ENCODE measurements around the gene TIMM9.

The TIMM9 gene

DNA sequence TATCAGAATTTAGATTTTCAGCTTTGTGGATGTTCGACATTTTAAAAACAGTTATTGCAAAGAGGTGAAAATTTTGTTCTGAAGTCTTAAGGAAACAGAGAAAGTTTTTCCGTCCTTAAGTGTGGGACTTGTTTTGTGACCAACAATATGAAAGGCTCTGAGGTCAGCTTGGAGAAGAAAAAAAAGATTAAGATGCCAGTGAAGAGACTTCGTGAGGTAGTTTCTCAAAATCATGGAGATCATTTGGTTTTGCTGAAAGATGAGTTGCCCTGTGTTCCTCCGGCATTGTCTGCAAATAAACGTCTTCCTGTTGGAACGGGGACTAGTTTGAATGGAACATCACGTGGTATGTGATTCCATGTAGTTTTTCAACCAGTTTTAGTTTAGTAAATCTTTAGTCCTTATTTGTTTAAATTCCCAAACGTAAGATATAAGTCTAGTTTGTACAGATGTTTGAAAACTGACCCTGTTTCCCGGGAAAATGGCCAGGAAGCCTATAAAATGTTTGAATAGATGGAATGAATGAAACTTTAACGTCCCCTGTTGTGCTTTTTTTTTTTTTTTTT, 870 bp upstream of the TIMM9 start:
- no peak for TF ChIP-seq CEBPB (IDR thresholded peaks at IDR 0.05)
- TF ChIP-seq, protein P1, sequence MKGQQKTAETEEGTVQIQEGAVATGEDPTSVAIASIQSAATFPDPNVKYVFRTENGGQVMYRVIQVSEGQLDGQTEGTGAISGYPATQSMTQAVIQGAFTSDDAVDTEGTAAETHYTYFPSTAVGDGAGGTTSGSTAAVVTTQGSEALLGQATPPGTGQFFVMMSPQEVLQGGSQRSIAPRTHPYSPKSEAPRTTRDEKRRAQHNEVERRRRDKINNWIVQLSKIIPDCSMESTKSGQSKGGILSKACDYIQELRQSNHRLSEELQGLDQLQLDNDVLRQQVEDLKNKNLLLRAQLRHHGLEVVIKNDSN (IDR thresholded peaks at IDR 0.05) = peak; percentile 82
- TF ChIP-seq, protein P2, sequence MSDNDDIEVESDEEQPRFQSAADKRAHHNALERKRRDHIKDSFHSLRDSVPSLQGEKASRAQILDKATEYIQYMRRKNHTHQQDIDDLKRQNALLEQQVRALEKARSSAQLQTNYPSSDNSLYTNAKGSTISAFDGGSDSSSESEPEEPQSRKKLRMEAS (IDR thresholded peaks at IDR 0.05) = peak; percentile 21; the same call in 1 of the 2 replicates
- TF ChIP-seq NFIC (IDR thresholded peaks at IDR 0.05) = no peak
- TF ChIP-seq EP300 (IDR thresholded peaks at IDR 0.05; ENCODE audit: borderline replicate concordance) = no peak

DNA sequence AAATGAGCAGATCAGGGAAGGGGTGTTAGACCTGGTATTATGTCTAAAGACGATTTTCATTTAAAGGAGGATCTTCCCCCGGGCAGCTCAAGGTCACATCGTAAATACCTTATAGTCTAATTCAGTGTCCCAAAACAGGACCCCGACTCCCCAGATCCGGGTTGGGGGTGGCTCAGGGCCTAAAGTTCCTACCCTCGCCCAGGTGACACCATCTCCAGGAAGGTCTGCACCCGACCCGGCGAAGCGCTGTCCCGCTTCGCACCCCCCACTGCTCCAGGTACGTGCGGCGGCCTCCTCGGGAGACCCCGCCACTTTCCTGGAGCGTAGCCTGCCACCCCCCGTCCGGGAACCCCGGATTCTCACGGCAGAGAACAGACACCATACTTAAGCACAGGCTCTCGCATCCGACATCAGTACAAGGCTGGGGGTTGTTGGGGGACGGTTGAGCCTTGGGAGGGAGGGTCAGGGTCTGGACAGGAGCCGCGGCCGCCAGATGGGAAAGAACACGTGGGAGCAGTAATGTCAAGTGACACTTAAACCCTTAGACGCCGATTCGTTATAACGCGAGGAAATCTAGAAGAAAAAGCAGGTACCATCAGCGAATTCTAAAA, 556 bp downstream of the TIMM9 start:
- TF ChIP-seq ZBTB7A (IDR thresholded peaks at IDR 0.05; ENCODE audit: low read depth) = no peak
- TF ChIP-seq CEBPB (IDR thresholded peaks at IDR 0.05) = no peak
- no peak for TF ChIP-seq NFIC (IDR thresholded peaks at IDR 0.05)
- no peak for TF ChIP-seq FOXM1 (IDR thresholded peaks at IDR 0.05; ENCODE audit: borderline replicate concordance, low read depth)
- TF ChIP-seq, protein P1 (IDR thresholded peaks at IDR 0.05) = peak; percentile 91
- no peak for TF ChIP-seq CREB1 (IDR thresholded peaks at IDR 0.05; ENCODE audit: low read depth)
- peak; percentile 23; the same call in 1 of the 2 replicates for TF ChIP-seq TCF12 (IDR thresholded peaks at IDR 0.05; ENCODE audit: low read depth)
- TF ChIP-seq, protein P2 (IDR thresholded peaks at IDR 0.05) = peak; percentile 92
- TF ChIP-seq EP300 (IDR thresholded peaks at IDR 0.05; ENCODE audit: borderline replicate concordance) = no peak
- TF ChIP-seq TEAD4 (IDR thresholded peaks at IDR 0.05) = no peak
- peak; percentile 83 for TF ChIP-seq TAF1 (IDR thresholded peaks at IDR 0.05; ENCODE audit: low read depth)
- TF ChIP-seq EGR1 (IDR thresholded peaks at IDR 0.05) = no peak
- TF ChIP-seq, protein P3, sequence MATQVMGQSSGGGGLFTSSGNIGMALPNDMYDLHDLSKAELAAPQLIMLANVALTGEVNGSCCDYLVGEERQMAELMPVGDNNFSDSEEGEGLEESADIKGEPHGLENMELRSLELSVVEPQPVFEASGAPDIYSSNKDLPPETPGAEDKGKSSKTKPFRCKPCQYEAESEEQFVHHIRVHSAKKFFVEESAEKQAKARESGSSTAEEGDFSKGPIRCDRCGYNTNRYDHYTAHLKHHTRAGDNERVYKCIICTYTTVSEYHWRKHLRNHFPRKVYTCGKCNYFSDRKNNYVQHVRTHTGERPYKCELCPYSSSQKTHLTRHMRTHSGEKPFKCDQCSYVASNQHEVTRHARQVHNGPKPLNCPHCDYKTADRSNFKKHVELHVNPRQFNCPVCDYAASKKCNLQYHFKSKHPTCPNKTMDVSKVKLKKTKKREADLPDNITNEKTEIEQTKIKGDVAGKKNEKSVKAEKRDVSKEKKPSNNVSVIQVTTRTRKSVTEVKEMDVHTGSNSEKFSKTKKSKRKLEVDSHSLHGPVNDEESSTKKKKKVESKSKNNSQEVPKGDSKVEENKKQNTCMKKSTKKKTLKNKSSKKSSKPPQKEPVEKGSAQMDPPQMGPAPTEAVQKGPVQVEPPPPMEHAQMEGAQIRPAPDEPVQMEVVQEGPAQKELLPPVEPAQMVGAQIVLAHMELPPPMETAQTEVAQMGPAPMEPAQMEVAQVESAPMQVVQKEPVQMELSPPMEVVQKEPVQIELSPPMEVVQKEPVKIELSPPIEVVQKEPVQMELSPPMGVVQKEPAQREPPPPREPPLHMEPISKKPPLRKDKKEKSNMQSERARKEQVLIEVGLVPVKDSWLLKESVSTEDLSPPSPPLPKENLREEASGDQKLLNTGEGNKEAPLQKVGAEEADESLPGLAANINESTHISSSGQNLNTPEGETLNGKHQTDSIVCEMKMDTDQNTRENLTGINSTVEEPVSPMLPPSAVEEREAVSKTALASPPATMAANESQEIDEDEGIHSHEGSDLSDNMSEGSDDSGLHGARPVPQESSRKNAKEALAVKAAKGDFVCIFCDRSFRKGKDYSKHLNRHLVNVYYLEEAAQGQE (IDR thresholded peaks at IDR 0.05; ENCODE audit: low read depth) = no peak
- TF ChIP-seq RAD21 (IDR thresholded peaks at IDR 0.05; ENCODE audit: low read depth) = no peak
- TF ChIP-seq YY1 (IDR thresholded peaks at IDR 0.05; ENCODE audit: low read depth) = no peak; the same call in 1 of the 2 replicates

DNA sequence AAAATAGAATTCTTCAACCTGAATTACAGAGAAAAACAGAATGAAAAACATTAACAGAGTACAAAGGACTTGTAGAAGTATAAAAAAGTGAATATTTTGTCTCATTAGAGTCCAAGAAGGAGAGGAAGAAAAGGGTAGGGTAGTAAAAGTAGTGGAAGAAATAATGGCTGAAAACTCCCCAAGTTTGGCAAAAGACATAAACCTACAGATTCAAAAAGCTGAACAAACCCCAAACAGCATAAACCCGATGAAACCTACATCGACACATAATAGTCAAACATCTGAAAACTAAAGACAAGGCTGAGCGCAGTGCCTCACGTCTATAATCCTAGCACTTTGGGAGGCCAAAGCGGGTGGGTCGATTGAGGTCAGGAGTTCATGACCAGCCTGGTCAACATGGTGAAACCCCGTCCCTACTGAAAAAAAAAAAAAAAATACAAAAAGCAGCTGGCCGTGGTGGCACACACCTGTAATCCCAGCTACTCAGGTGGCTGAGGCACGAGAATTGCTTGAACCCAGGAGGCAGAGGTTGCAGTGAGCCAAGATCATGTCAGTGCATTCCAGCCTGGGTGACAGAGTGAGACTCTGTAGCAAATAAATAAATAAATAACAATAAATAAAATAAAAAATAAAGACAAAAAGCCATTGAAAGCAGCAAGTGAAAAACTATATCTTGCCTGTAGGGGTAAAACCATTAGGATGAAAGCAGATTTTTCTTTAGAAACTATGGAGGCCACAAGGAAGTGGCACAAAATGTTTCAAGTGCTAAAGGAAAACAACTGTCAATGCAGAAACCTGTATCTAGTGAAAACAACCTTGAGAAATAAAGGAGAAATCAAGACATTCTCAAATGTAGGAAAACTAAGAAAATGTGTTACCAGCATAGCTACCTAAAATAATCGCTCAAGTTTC, 11.4 kb downstream of the TIMM9 start:
- TF ChIP-seq YY1 (IDR thresholded peaks at IDR 0.05; ENCODE audit: low read depth) (no peak), ZBTB7A (IDR thresholded peaks at IDR 0.05; ENCODE audit: low read depth) (no peak), EGR1 (IDR thresholded peaks at IDR 0.05) (no peak), TCF12 (IDR thresholded peaks at IDR 0.05; ENCODE audit: low read depth) (no peak), CREB1 (IDR thresholded peaks at IDR 0.05; ENCODE audit: low read depth) (no peak), RAD21 (IDR thresholded peaks at IDR 0.05; ENCODE audit: low read depth) (no peak), CEBPB (IDR thresholded peaks at IDR 0.05) (no peak), EP300 (IDR thresholded peaks at IDR 0.05; ENCODE audit: borderline replicate concordance) (no peak), NFIC (IDR thresholded peaks at IDR 0.05) (no peak), TEAD4 (IDR thresholded peaks at IDR 0.05) (no peak), FOXM1 (IDR thresholded peaks at IDR 0.05; ENCODE audit: borderline replicate concordance, low read depth) (no peak), TAF1 (IDR thresholded peaks at IDR 0.05; ENCODE audit: low read depth) (no peak)
- TF ChIP-seq, protein P1 (IDR thresholded peaks at IDR 0.05) = no peak
- TF ChIP-seq, protein P2 (IDR thresholded peaks at IDR 0.05) = no peak
- TF ChIP-seq, protein P3 (IDR thresholded peaks at IDR 0.05; ENCODE audit: low read depth) = no peak

DNA sequence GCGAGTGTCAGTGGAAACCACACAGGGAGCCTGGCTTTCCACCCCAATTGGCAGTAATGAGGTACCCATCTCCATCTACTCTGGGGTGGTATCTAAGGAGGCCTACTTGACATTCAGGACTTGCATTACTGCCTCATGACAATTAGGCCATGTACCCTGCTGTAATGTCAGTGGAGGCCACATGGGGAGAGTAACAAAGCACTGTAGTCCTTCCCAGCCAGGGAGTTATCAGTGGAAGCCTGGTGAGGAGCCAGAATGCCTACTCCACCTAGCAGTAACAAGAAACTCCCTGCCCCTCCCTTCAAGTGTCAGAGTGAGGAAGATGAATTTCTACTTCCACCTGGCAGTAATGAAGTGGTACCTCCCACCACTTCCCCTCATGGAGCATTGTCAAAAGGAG, 12.5 kb downstream of the TIMM9 start:
- TF ChIP-seq RAD21 (IDR thresholded peaks at IDR 0.05; ENCODE audit: low read depth) (no peak), ZBTB7A (IDR thresholded peaks at IDR 0.05; ENCODE audit: low read depth) (no peak), NFIC (IDR thresholded peaks at IDR 0.05) (no peak), TAF1 (IDR thresholded peaks at IDR 0.05; ENCODE audit: low read depth) (no peak), FOXM1 (IDR thresholded peaks at IDR 0.05; ENCODE audit: borderline replicate concordance, low read depth) (no peak), EP300 (IDR thresholded peaks at IDR 0.05; ENCODE audit: borderline replicate concordance) (no peak)
- TF ChIP-seq, protein P3 (IDR thresholded peaks at IDR 0.05; ENCODE audit: low read depth) = no peak
- TF ChIP-seq, protein P1 (IDR thresholded peaks at IDR 0.05) = no peak
